PC-3 (cell line): ENCODE results near the gene SLC22A14. TPM values are rescaled to one million over a fixed set of nuclear protein-coding genes. Genes with fewer than 3 reads are reported as not detected.

ENCODE experiments used
- ATAC-seq: fragments of 200-7000 bp; cut with Tn5 transposase; 2 replicates; pipeline ENCODE4 v1.9.1; 2020; ENCODE audit warnings: mild to moderate bottlenecking, moderate library complexity
- BruUV-seq: library from RNA; stranded (reverse); fragments of 400-500 nt; replicated peaks from 2 replicates; lab custom pipeline; 2021; lab: Mats Ljungman, UMichigan
- CTCF ChIA-PET: fragments of 300-600 bp; sonication (Branson Sonifier 250); formaldehyde crosslinking; loops from one replicate; lab custom pipeline; 2022; ENCODE audit warnings: antibody characterized with exemption; lab: Charles Lee
- POLR2A ChIA-PET: fragments of 300-600 bp; sonication (Branson Sonifier 250); formaldehyde crosslinking; loops from one replicate; lab custom pipeline; 2022; ENCODE audit warnings: antibody characterized with exemption; ENCODE audit not compliant: unreplicated experiment; lab: Charles Lee
- DNase-seq: peaks from one replicate; pipeline ENCODE4 v3.0.0-alpha.2; 2015
- H2AFZ ChIP-seq: fragments of 300-600 bp; sonication (generic); 2 replicates; pipeline ENCODE4 v1.6.0; 2016; ENCODE audit warnings: antibody characterized with exemption, low read length
- H3F3A ChIP-seq: fragments of 300-600 bp; sonication (generic); one replicate; pipeline ENCODE4 v1.6.0; 2017; ENCODE audit warnings: antibody characterized with exemption, low read length, control low read depth, mild to moderate bottlenecking; ENCODE audit not compliant: unreplicated experiment
- H3K27ac ChIP-seq: fragments of 300-600 bp; sonication (generic); 2 replicates; pipeline ENCODE4 v1.5.1; 2016; ENCODE audit warnings: mild to moderate bottlenecking, low read length
- H3K27me3 ChIP-seq: fragments of 300-600 bp; sonication (generic); 2 replicates; pipeline ENCODE4 v1.6.1; 2016; ENCODE audit warnings: low read length, mixed read lengths
- H3K36me3 ChIP-seq: fragments of 300-600 bp; sonication (generic); 2 replicates; pipeline ENCODE4 v1.6.1; 2016; ENCODE audit warnings: low read depth, mixed run types, low read length, mixed read lengths
- H3K4me1 ChIP-seq: fragments of 300-600 bp; sonication (generic); 2 replicates; pipeline ENCODE4 v1.5.1; 2016; ENCODE audit warnings: low read length; ENCODE audit not compliant: insufficient read depth
- H3K4me2 ChIP-seq: fragments of 300-600 bp; sonication (generic); 2 replicates; pipeline ENCODE4 v1.6.0; 2016; ENCODE audit warnings: low read length
- H3K4me3 ChIP-seq: fragments of 300-600 bp; sonication (generic); 2 replicates; pipeline ENCODE4 v1.5.1; 2016; ENCODE audit warnings: mild to moderate bottlenecking, low read length, mixed read lengths
- H3K79me2 ChIP-seq: fragments of 300-600 bp; sonication (generic); 2 replicates; pipeline ENCODE4 v1.6.1; 2017; ENCODE audit warnings: low read length, mixed read lengths
- H3K9ac ChIP-seq: fragments of 300-600 bp; sonication (generic); 2 replicates; pipeline ENCODE4 v1.6.0; 2016; ENCODE audit warnings: mild to moderate bottlenecking, low read length
- H3K9me2 ChIP-seq: fragments of 300-600 bp; sonication (generic); replicated peaks from 2 replicates; pipeline ENCODE4 v1.6.1; 2016; ENCODE audit warnings: mixed run types, low read length, mixed read lengths
- H3K9me3 ChIP-seq: fragments of 300-600 bp; sonication (generic); 2 replicates; pipeline ENCODE4 v1.6.1; 2016; ENCODE audit warnings: low read length, mixed read lengths
- H4K20me1 ChIP-seq: fragments of 300-600 bp; sonication (generic); 2 replicates; pipeline ENCODE4 v1.6.1; 2016; ENCODE audit warnings: low read length, mixed read lengths
- CTCF ChIP-seq: fragments of 300-600 bp; sonication (generic); conservative IDR thresholded peaks from 2 replicates; pipeline ENCODE4 v1.5.1; 2017; ENCODE audit warnings: antibody characterized with exemption, low read depth, mild to moderate bottlenecking, low read length
- EZH2 ChIP-seq: fragments of 300-600 bp; sonication (generic); IDR thresholded peaks from one replicate; pipeline ENCODE4 v1.6.1; 2017; ENCODE audit warnings: antibody characterized with exemption, mild to moderate bottlenecking, low read length; ENCODE audit not compliant: unreplicated experiment
- EZH2phosphoT487 ChIP-seq: fragments of 300-600 bp; sonication (generic); IDR thresholded peaks from 2 replicates; pipeline ENCODE4 v1.6.1; 2018; ENCODE audit warnings: mild to moderate bottlenecking, antibody characterized with exemption, low read length, borderline replicate concordance
- intact Hi-C: fragments of 100-400 bp; cut with micrococcal nuclease; formaldehyde crosslinking; loops from 2 replicates; pipeline ENCODE4 v1.9.0; 2023
- total RNA-seq: library from RNA; depleted of rRNA; stranded (reverse); fragments of >200 nt; gene quantifications from 2 replicates; pipeline ENCODE4 v1.2.3, GENCODE V29; 2014

The SLC22A14 gene
- total RNA-seq, 1 experiment from 2014 or later: 0.07 TPM

- no peak overlapping the region for H3K4me3 ChIP-seq
- TF ChIP-seq EZH2phosphoT487 (no peak), CTCF (no peak), EZH2 (no peak)
- H4K20me1 ChIP-seq: no peaks in the 10 kb centered on the region
- no peaks in the 10 kb centered on the region for H3K9me3 ChIP-seq
- BruUV-seq: no TSS peak
- no peak overlapping the region for H2AFZ ChIP-seq
- H3K4me2 ChIP-seq: no peak overlapping the region
- ChIA-PET POLR2A (no interaction called here), CTCF (no interaction called here)
- no peak for DNase-seq
- no peak overlapping the region for H3K27ac ChIP-seq
- H3K79me2 ChIP-seq: no peaks in the 10 kb centered on the region
- no peaks in the 10 kb centered on the region for H3K4me1 ChIP-seq
- H3F3A ChIP-seq: no peaks in the 10 kb centered on the region
- H3K9ac ChIP-seq: no peak overlapping the region
- no peaks in the 10 kb centered on the region for H3K27me3 ChIP-seq
- no peaks in the 10 kb centered on the region for H3K9me2 ChIP-seq
- intact Hi-C loops: no loop called here
- no peaks in the 10 kb centered on the region for H3K36me3 ChIP-seq
- ATAC-seq: no peak
Observed at GRCh38 chr3:38270606-38271005, 11.5 kb upstream of the SLC22A14 start.

GRCh38 chr3:38271553-38271952 is 10.5 kb upstream of the SLC22A14 start:
- Histone ChIP-seq H3K4me1 (no peaks in the 10 kb centered on the region), H2AFZ (no peak overlapping the region), H3K36me3 (no peaks in the 10 kb centered on the region), H3K9me3 (no peaks in the 10 kb centered on the region), H3K9me2 (no peaks in the 10 kb centered on the region), H3K27ac (no peak overlapping the region), H3K4me2 (no peak overlapping the region), H3K79me2 (no peaks in the 10 kb centered on the region), H3F3A (no peaks in the 10 kb centered on the region), H3K4me3 (no peak overlapping the region), H4K20me1 (no peaks in the 10 kb centered on the region), H3K9ac (no peak overlapping the region), H3K27me3 (no peaks in the 10 kb centered on the region)
- POLR2A ChIA-PET: no interaction called here
- DNase-seq: no peak
- intact Hi-C loops: no loop called here
- TF ChIP-seq EZH2 (no peak), CTCF (no peak), EZH2phosphoT487 (no peak)
- CTCF ChIA-PET: no interaction called here
- no peak for ATAC-seq
- BruUV-seq: no TSS peak

- Histone ChIP-seq H3K27me3 (no peaks in the 10 kb centered on the region), H3K9ac (no peak overlapping the region), H4K20me1 (no peaks in the 10 kb centered on the region), H3K79me2 (no peaks in the 10 kb centered on the region), H2AFZ (no peak overlapping the region), H3K27ac (no peak overlapping the region), H3K9me3 (no peaks in the 10 kb centered on the region), H3K36me3 (no peaks in the 10 kb centered on the region), H3K4me3 (no peak overlapping the region), H3K4me1 (no peaks in the 10 kb centered on the region), H3K9me2 (no peaks in the 10 kb centered on the region), H3K4me2 (no peak overlapping the region), H3F3A (no peaks in the 10 kb centered on the region)
- ATAC-seq (no peak), DNase-seq (no peak)
- ChIA-PET CTCF (no interaction called here), POLR2A (no interaction called here)
- intact Hi-C loops: no loop called here
- BruUV-seq: no TSS peak
- TF ChIP-seq EZH2: no peak
- TF ChIP-seq CTCF: no peak
- TF ChIP-seq EZH2phosphoT487: no peak
Observed at GRCh38 chr3:38274864-38275649, 7.0 kb upstream of the SLC22A14 start.
